Measurements from ENCODE around the gene GRHL3.
"Not testable (repeated sequence)": the region's sequence is repeated elsewhere in the genome, so short reads cannot be mapped to it uniquely, and the experiment has no call there.

Gene GRHL3

GRCh38 chr1:24319312-24319863 is at the start of gene GRHL3:
Gene GRHL3 (plus strand): TSS chr1:24319357. CDS start chr1:24319552, 195 bp downstream.
- DNase-seq = no peak

DNA sequence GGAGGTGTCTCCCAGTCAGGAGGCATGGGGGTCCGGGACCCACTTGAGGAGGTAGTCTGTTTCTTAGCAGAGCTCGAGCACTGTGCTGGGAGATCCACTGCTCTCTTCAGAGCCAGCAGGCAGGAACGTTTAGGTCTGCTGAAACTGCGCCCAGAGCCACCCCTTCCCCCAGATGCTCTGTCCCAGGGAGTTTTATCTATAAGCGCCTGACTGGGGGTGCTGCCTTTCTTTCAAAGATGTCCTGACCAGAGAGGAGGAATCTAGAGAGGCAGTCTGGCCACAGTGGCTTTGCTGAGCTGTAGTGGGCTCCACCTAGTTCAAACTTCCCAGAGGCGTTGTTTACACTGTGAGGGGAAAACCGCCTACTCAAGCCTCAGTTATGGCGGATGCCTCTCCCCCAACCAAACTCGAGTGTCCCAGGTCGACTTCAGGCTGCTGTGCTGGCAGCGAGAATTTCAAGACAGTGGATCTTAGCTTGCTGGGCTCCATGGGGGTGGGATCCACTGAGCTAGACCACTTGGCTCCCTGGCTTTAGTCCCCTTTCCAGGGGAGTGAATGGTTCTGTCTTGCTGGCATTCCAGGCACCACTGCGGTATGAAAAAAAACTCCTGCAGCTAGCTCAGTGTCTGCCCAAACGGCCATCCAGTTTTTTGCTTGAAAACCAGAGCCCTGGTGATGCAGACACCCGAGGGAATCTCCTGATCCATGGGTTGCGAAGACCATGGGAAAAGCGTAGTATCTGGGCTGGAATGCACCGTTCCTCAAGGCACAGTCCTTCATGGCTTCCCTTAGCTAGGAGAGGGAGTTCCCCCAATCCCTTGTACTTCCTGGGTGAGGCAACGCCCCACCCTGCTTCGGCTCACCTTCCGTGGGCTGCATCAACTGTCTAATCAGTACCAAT is 44.7 kb upstream of the GRHL3 start:
- not testable (repeated sequence) for DNase-seq

- no peak for DNase-seq
These were observed 44.1 kb upstream of the GRHL3 start for GRCh38 chr1:24275104-24275410.

DNA sequence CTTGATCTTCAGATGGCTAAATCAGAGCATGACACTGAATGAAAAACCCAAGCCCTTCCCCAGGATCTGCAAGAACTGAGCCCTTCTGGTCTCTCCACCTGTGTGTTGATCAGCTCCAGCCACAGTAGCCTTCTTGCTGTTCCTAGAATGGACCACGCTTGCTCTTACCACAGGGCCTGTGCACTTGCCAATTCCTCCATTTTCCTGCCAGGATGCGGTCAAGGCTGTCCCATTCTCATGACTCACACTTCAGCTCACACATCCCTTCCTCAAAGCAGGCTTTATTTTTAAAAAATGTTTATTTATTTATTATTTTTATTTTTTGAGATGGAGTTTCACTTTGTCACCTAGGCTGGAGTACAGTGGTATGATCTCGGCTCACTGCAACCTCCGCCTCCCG is 43.6 kb upstream of the GRHL3 start:
- DNase-seq = no peak

- no peak for DNase-seq
These were observed 42.4 kb upstream of the GRHL3 start for GRCh38 chr1:24276791-24277190.

GRCh38 chr1:24277420-24278169 is 41.6 kb upstream of the GRHL3 start:
- no peak for DNase-seq

GRCh38 chr1:24278726-24279125 is 40.4 kb upstream of the GRHL3 start:
- no peak for DNase-seq

GRCh38 chr1:24279590-24280232 is 39.4 kb upstream of the GRHL3 start:
- DNase-seq = no peak

DNA sequence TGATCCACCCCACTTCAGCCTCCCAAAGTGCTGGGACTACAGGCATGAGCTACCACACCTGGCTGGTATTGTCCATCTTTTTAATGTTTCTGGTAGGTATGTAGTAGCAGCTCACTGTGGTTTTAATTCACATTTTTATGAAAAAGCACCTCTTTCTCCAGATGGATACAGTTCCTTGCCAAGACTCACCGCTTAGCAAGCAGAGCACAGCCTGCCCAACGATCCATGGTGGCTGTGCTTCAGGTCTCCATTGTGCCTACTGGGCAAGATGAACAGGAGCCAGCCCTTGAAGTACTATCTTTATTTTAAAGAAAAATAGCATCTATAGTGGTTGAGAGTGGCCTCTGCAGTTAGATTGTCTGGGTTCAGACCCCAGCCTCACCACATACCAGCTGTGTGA is 37.6 kb upstream of the GRHL3 start:
- DNase-seq = no peak

GRCh38 chr1:24282491-24282890 is 36.7 kb upstream of the GRHL3 start:
- DNase-seq = no peak

DNA sequence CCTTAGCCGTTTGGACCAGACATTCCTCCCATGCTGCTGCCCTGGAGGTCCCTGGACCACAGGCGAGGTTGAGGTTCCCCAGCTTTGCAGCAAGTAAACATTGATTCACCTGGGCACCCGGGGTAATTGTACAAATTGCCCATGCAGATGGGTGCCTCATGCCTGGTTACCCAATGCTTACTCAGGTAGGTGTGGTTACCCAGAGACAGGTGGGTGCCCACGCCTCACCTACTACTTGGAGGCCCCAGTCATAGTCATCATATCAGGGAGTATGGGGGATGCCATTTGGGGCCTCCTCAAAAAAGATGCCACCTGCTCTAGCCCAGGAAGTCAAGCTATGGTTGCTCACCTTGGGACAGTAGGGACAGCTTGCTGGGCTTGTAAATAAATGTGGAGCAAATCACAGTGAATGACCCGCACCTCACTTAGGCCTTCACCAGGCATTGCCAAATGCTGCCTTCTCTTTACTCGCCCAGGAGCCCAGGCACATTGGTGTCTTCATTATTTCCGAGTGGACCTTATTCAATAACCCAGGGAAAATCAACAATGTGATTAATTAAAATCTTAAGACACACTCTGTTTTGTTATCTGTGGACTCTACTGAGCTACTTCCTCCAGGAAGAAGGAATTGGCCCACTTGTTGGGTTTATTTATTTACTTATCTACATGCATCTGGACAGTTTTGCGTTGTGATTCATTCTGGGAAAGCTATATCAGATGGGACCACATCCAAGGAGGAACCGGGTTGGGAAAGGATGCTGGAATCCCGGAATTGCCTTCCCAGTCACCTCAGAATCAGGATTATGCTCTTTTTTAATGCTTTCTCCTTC is 35.6 kb upstream of the GRHL3 start:
- no peak for DNase-seq

- DNase-seq = no peak
These were observed 35.0 kb upstream of the GRHL3 start for GRCh38 chr1:24284156-24284471.

DNA sequence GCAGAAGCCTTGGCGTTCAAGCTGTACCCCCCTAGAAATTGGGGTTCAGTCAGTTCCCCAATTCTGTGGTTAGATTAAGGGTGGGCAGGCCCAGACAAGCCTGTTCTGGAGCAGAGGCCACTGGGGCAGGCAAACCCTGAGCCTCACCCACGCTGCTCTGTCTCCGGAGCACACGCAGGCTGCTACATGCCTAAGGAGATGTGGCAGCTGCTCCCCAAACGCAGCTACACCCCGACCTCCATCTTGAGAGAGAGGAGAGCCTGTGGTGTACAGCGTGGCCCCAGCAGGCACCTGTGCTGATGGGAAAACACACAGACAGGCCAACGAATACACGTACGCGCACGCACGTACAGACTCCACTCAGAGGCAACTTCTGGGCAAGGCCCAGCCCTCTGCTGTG is 33.9 kb upstream of the GRHL3 start:
- DNase-seq = no peak

DNA sequence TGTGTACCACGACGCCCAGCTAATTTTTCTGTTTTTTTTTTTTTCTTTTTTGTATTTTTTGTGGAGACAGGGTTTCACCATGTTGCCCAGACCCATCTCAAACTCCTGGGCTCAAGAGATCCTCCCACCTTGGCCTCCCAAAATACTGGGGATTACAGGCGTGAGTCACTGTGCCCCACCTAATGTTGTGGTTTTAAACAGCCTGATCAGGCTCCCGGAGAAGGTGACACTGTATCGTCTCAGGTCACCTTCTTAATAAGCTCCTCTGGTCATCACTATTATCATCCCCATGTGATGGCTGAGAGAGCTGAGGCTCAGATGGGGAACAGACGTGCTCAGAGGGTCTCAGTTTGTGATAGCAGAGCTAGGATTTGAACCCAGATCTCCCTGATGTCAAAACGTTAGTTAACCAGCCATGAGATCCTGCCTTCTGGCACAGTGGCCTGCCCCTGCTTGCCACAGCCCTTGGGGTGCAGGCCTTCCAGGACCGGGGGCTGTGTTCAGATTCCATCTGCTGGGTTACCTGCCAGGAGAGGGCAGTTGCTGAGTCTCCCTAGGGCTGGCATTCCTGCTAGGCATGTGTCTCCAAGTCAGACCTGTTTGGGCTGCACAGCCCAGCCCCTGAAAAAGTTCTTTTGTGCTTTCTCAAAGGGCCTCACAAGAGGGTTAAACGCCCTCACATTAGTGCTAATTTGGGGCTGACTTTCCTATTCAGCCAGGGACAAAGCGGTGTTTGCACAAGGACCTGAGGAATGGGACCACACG is 32.7 kb upstream of the GRHL3 start:
- DNase-seq = no peak

- not testable (repeated sequence) for DNase-seq
These were observed 31.4 kb upstream of the GRHL3 start for GRCh38 chr1:24287779-24288178.

- DNase-seq = no peak
These were observed 30.7 kb upstream of the GRHL3 start for GRCh38 chr1:24288479-24288878.

DNA sequence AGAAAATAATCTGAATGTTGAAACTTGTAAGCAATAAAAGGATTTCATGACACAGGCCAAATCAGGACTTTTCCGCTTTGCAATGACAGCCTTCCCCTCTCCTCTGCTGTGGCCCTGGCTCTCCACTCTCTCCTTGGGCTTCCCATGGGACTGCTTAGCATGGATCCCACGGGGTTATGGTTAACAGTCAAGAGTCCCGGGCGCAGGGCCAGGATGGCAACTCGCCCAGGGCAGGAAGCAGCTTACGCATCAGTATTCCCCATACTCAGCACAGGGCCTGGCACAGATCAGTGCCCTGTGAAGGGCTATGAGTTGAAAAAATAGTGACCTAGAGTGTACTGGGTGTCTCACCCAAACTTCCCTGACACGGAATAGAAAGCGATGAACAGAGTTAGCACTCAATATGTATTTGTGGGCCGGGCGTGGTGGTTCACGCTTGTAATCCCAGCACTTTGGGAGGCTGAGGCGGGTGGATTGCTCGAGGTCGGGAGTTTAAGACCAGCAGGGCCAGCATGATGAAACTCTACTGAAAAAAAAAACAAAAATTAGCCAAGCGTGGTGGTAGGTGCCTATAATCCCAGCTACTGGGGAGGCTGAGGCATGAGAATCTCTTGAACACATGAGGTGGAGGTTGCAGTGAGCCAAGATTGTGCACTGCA is 29.1 kb upstream of the GRHL3 start:
- no peak for DNase-seq

GRCh38 chr1:24290933-24291487 is 28.1 kb upstream of the GRHL3 start:
- DNase-seq = no peak

DNA sequence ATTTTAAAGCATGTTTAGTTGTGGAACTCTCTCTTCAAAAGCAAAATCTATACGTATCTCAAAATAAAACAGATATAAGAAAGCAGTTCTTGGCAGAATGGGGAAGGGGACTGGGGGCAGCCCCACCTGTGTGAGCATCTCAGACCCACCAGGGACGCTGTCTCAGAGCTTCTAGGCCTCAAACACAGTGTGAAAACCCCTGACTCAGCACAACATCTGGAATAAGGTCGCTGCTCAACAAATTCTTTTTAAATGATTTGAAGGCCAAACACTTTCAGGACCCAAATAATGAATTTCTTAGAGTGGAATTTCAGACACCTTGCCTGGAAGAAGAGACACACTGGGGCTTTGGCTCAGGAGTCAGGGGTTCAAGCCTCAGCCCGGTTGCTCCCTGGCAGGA is 27.1 kb upstream of the GRHL3 start:
- DNase-seq = no peak

DNA sequence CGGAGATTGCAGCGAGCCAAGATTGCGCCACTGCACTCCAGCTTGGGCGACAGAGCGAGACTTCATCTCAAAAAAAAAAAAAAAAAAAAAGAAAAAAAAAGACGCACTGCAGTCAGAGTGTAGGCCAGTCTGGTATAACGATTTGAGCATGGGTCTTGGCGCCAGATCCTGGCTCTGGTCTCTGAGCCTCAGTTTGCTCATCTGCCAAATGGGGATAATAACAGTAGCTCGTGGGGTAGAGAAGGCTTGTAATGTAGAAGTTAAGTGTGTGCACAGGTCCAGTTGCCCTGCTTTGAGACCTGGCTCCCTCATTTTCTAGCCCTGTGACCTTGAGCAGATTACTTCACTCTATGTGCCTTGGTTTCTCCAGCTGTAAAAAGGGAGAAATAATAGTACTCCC is 26.3 kb upstream of the GRHL3 start:
- no peak for DNase-seq
